Measurements from ENCODE around the gene STIM2. TPM values are rescaled to one million over a fixed set of nuclear protein-coding genes. Genes with fewer than 3 reads are reported as not detected.

The STIM2 gene
- total and polyA plus RNA-seq, 9 of the 15 experiments (the other 6 are each of a cell fraction or from before 2014, with no cell fraction given): 7.2 to 26.8 (median 15.4) TPM

DNA sequence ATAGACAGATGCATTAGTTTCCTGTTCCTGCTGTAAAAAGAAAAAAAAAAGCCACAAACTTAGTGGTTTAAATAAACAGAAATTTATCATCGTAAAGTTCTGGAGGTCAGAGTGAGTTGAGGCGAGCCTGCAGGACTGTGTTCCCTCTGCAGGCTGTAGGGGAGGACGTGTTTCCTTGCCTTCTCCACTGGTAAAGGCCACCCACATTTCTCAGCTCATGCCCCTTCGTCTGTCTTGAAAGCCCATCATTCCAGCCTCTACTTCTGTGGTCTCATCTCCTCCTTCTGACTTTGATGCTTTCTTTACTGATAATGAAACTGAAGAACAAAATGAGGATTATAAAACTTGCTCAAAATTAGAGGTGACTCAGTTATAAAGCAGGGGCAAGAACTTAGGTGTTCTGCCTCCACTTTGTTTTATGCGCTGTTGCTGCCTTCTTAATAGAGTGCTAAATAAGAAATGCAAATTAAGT lies 143.0 kb downstream of the STIM2 start (continued):
- TF ChIP-seq, protein P1, sequence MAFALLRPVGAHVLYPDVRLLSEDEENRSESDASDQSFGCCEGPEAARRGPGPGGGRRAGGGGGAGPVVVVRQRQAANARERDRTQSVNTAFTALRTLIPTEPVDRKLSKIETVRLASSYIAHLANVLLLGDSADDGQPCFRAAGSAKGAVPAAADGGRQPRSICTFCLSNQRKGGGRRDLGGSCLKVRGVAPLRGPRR (CRISPR knock-in tag; IDR thresholded peaks at IDR 0.05): no peak
- TF ChIP-seq PTRF (tag; IDR thresholded peaks at IDR 0.05): no peak

DNA sequence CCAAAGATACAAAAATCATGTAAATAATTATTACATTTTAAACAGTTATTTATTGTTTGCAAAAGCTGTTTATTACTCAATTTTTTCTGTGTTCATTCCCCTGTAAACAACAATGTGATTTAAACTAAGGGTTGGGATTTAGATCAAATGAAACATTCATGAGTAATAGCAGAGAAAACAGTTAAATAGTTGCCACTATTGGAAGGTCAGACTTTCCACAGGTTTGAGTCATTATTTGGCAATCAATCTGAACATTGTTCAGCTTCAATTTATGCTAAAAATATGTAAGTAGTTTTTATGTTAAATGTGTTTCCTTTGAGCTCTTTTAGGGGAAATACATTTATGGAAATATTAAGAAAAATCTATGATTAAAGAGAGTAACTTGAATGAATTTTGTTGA lies 144.9 kb downstream of the STIM2 start:
- ATAC-seq (no peak), DNase-seq (ENCODE audit: extremely low read depth in 1 of 4, low spot score in 3 of 4) (no peak), FAIRE-seq (no peak)
- no peak overlapping the region for H3K27ac ChIP-seq (ENCODE audit: extremely low read depth, low read depth, low read length)
- no peak overlapping the region for H3K9ac ChIP-seq (ENCODE audit: insufficient read depth in 1 of 2, low read depth in 2 of 2, low read length in 2 of 2)
- H3K4me2 ChIP-seq (ENCODE audit: insufficient read depth, low read length): no peak overlapping the region
- POLR2A ChIA-PET: no interaction called here
- H3K9me1 ChIP-seq (ENCODE audit: control insufficient read depth, insufficient read depth, low read length): no peaks in the 10 kb centered on the region
- CTCF ChIA-PET (ENCODE audit: low intra/inter-chr PET ratio): no interaction called here
- no peaks in the 10 kb centered on the region for H3K27me3 ChIP-seq (ENCODE audit: control insufficient read depth in 2 of 2, insufficient read depth in 2 of 2, low read length in 2 of 2)
- no TSS peak for BruUV-seq (replicated peaks)
- H3K4me3 ChIP-seq: no peak overlapping the region
- no peaks in the 10 kb centered on the region for H3K4me1 ChIP-seq (replicated peaks in 1 of 2; ENCODE audit: control insufficient read depth in 2 of 2, insufficient read depth in 2 of 2, low read length in 2 of 2)
- in situ Hi-C loops (cut with MboI) (no loop called here), intact Hi-C loops (cut with micrococcal nuclease) (no loop called here)
- H4K20me1 ChIP-seq (replicated peaks; ENCODE audit: control insufficient read depth, insufficient read depth, low read length): no peaks in the 10 kb centered on the region
- H2AFZ ChIP-seq (ENCODE audit: low read depth, low read length): no peak overlapping the region
- H3K9me3 ChIP-seq (replicated peaks; ENCODE audit: control insufficient read depth, insufficient read depth, low read depth, low read length): no peaks in the 10 kb centered on the region
- H3K36me3 ChIP-seq (ENCODE audit: control insufficient read depth, insufficient read depth, low read length): peaks cover 10% of the 10 kb centered on the region; the same call in 2 of the 3 replicates
- H3K79me2 ChIP-seq (ENCODE audit: control insufficient read depth, insufficient read depth, low read length): no peaks in the 10 kb centered on the region
- TF ChIP-seq ZNF224 (CRISPR knock-in tag; IDR thresholded peaks at IDR 0.05): no peak
- TF ChIP-seq FUS (optimal IDR thresholded peaks at IDR 0.05; ENCODE audit: low read depth, low read length): no peak
- no peak for TF ChIP-seq PRMT5 (CRISPR knock-in tag; IDR thresholded peaks at IDR 0.05)
- TF ChIP-seq CHD1 (IDR thresholded peaks at IDR 0.05; ENCODE audit: low read length): no peak
- TF ChIP-seq ZNF146 (CRISPR knock-in tag; IDR thresholded peaks at IDR 0.05; ENCODE audit: unreplicated experiment): no peak
- TF ChIP-seq ZNF408 (CRISPR knock-in tag; IDR thresholded peaks at IDR 0.05; ENCODE audit: low read depth): no peak
- TF ChIP-seq, protein P2, sequence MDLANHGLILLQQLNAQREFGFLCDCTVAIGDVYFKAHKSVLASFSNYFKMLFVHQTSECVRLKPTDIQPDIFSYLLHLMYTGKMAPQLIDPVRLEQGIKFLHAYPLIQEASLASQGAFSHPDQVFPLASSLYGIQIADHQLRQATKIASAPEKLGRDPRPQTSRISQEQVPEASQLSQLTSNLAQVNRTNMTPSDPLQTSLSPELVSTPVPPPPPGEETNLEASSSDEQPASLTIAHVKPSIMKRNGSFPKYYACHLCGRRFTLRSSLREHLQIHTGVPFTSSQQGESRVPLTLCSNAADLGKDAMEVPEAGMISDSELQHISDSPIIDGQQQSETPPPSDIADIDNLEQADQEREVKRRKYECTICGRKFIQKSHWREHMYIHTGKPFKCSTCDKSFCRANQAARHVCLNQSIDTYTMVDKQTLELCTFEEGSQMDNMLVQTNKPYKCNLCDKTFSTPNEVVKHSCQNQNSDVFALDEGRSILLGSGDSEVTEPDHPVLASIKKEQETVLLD (IDR thresholded peaks at IDR 0.05): no peak
- no peak for TF ChIP-seq HLTF (IDR thresholded peaks at IDR 0.05)
- TF ChIP-seq NCOA6 (IDR thresholded peaks at IDR 0.05): no peak
- TF ChIP-seq, protein P3, sequence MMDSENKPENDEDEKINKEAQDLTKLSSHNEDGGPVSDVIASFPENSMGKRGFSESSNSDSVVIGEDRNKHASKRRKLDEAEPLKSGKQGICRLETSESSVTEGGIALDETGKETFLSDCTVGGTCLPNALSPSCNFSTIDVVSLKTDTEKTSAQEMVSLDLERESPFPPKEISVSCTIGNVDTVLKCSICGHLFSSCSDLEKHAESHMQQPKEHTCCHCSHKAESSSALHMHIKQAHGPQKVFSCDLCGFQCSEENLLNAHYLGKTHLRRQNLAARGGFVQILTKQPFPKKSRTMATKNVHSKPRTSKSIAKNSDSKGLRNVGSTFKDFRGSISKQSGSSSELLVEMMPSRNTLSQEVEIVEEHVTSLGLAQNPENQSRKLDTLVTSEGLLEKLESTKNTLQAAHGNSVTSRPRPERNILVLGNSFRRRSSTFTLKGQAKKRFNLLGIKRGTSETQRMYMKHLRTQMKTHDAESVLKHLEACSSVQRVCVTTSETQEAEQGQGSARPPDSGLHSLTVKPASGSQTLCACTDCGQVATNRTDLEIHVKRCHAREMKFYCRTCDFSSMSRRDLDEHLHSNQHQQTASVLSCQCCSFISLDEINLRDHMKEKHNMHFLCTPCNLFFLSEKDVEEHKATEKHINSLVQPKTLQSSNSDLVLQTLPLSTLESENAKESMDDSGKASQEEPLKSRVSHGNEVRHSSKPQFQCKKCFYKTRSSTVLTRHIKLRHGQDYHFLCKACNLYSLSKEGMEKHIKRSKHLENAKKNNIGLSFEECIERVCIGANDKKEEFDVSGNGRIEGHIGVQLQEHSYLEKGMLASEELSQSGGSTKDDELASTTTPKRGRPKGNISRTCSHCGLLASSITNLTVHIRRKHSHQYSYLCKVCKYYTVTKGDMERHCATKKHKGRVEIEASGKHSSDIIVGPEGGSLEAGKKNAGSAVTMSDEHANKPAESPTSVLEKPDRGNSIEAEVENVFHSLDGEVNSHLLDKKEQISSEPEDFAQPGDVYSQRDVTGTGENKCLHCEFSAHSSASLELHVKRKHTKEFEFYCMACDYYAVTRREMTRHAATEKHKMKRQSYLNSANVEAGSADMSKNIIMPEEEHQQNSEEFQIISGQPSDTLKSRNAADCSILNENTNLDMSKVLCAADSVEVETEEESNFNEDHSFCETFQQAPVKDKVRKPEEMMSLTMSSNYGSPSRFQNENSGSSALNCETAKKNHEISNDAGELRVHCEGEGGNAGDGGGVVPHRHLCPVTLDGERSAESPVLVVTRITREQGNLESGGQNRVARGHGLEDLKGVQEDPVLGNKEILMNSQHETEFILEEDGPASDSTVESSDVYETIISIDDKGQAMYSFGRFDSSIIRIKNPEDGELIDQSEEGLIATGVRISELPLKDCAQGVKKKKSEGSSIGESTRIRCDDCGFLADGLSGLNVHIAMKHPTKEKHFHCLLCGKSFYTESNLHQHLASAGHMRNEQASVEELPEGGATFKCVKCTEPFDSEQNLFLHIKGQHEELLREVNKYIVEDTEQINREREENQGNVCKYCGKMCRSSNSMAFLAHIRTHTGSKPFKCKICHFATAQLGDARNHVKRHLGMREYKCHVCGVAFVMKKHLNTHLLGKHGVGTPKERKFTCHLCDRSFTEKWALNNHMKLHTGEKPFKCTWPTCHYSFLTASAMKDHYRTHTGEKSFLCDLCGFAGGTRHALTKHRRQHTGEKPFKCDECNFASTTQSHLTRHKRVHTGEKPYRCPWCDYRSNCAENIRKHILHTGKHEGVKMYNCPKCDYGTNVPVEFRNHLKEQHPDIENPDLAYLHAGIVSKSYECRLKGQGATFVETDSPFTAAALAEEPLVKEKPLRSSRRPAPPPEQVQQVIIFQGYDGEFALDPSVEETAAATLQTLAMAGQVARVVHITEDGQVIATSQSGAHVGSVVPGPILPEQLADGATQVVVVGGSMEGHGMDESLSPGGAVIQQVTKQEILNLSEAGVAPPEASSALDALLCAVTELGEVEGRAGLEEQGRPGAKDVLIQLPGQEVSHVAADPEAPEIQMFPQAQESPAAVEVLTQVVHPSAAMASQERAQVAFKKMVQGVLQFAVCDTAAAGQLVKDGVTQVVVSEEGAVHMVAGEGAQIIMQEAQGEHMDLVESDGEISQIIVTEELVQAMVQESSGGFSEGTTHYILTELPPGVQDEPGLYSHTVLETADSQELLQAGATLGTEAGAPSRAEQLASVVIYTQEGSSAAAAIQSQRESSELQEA (IDR thresholded peaks at IDR 0.05; ENCODE audit: low read depth): no peak
- TF ChIP-seq PTRF (tag; IDR thresholded peaks at IDR 0.05): no peak
- no peak for TF ChIP-seq SMAD4 (CRISPR knock-in tag; conservative IDR thresholded peaks at IDR 0.05)
- TF ChIP-seq TAF15 (IDR thresholded peaks at IDR 0.05; ENCODE audit: low read depth, low read length): no peak

All from K562 (cell line).